ENCODE data around the gene SCMH1. TPM values are rescaled to one million over a fixed set of nuclear protein-coding genes. Genes with fewer than 3 reads are reported as not detected.

The SCMH1 gene
- total RNA-seq, 1 experiment from 2014 or later: 25.9 TPM

DNA sequence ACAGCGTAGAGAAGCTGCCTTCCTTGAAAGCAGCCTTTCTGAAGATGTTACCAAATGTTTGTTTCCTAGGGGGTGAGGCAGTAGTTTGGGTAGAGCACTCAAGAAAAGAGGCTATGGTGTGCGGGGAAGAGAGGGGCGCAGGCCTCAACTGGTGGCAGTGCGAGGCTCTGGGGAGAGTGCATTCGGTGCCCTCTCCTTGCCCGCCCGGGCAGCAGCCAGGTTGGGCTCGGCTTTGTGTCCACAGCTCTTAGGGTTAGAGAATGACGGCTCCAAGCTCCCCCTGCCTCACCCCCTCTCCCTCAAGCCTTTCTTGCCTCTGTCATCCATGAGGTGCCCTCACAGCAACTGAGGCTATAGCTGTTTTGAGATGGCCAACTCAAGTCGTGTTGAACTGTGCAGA is 219.7 kb downstream of the SCMH1 start:
- TF ChIP-seq, protein P1, sequence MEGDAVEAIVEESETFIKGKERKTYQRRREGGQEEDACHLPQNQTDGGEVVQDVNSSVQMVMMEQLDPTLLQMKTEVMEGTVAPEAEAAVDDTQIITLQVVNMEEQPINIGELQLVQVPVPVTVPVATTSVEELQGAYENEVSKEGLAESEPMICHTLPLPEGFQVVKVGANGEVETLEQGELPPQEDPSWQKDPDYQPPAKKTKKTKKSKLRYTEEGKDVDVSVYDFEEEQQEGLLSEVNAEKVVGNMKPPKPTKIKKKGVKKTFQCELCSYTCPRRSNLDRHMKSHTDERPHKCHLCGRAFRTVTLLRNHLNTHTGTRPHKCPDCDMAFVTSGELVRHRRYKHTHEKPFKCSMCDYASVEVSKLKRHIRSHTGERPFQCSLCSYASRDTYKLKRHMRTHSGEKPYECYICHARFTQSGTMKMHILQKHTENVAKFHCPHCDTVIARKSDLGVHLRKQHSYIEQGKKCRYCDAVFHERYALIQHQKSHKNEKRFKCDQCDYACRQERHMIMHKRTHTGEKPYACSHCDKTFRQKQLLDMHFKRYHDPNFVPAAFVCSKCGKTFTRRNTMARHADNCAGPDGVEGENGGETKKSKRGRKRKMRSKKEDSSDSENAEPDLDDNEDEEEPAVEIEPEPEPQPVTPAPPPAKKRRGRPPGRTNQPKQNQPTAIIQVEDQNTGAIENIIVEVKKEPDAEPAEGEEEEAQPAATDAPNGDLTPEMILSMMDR (IDR thresholded peaks at IDR 0.05; ENCODE audit: unreplicated experiment): no peak
- peaks cover 61% of the 10 kb centered on the region for H3K36me3 Mint-ChIP-seq (ENCODE audit: insufficient read depth, unreplicated experiment)
- no peaks in the 10 kb centered on the region for H3K9me3 Mint-ChIP-seq (ENCODE audit: low read depth, unreplicated experiment)
- no TSS peak for BruUV-seq (replicated peaks)
- no peak for DNase-seq
- no peaks in the 10 kb centered on the region for H3K27me3 Mint-ChIP-seq (ENCODE audit: unreplicated experiment)
- intact Hi-C loops (cut with micrococcal nuclease; ENCODE audit: unreplicated experiment): no loop called here
- H3K27ac Mint-ChIP-seq (ENCODE audit: unreplicated experiment): peak overlapping the region; percentile 39
- CTCF ChIA-PET: no interaction called here
- H3K4me1 Mint-ChIP-seq (ENCODE audit: low read depth, unreplicated experiment): no peaks in the 10 kb centered on the region
- H3K4me3 Mint-ChIP-seq (ENCODE audit: low read depth, unreplicated experiment): no peak overlapping the region

DNA sequence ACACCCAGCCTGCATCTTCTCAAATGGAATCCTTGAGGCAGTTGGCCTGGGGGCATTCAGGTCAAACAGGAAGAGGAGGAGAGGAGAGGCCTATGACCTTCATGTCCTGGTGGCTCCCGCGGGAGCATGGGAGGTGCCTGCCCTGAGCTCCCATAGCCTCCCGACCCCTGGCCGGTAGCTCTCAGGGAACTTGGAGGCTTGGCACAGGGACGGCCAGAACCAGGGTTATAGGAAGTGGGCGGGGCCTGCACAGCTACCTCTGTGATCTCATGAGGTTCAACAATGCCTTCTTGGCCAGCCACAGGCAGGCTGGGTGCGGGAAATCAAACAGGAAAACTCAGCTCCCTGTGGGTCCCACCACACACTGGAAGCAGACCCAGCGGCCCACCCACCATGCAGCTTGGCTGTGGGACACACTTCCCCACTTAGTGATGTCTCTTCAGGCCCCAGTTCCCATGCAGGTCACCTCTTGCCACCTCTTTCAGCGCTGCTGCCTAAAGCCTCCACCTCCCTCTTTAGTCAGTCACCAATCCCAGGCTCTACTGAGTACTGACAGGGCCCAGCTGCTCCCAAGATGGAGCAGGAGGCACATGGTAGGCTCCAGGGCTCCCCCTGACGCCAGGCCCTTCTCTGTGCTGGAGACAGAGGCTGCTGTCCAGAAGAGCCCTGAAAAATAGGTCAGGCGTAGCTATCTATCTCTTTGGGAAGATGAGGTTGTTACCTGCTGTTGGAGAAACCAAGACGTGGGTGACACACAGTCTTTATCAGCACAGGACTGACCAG is 220.4 kb downstream of the SCMH1 start, which contains the start of gene SLFNL1:
Gene SLFNL1, minus strand, starts transcription at position 200 of the 783 bp plus-strand sequence. CDS start 1,065 bp downstream, outside the sequence.
- TF ChIP-seq, protein P1 (IDR thresholded peaks at IDR 0.05; ENCODE audit: unreplicated experiment): no peak
- Mint-ChIP-seq H3K27me3 (ENCODE audit: unreplicated experiment) (no peaks in the 10 kb centered on the region), H3K4me1 (ENCODE audit: low read depth, unreplicated experiment) (no peaks in the 10 kb centered on the region), H3K4me3 (ENCODE audit: low read depth, unreplicated experiment) (no peak within 1 kb of the TSS), H3K27ac (ENCODE audit: unreplicated experiment) (peak within 1 kb of the TSS; percentile 39), H3K36me3 (ENCODE audit: insufficient read depth, unreplicated experiment) (peaks cover 62% of the 10 kb centered on the region), H3K9me3 (ENCODE audit: low read depth, unreplicated experiment) (no peaks in the 10 kb centered on the region)
- CTCF ChIA-PET: no interaction called here
- no TSS peak for BruUV-seq (replicated peaks)
- no peak for DNase-seq
- intact Hi-C loops (cut with micrococcal nuclease; ENCODE audit: unreplicated experiment): no loop called here

DNA sequence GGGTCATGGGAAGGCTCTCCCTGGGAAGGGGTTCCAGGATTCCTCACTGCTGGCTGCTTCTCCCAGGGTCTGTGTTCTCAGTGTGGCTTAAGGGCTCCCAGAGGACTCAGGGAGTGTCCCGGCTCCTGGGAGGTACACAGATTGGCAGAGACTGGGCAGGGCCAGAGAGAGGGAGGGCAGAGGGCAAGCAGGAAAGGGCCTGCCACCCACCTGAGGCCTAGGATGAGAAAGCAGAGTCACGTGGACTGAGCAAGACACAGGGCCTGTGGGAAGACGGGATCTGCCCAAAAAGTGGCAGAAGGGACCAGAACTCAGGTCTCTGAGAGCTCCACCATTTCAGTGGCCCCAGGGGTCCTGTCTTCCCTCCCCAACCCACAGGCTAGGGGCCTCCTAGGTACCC is 221.5 kb downstream of the SCMH1 start:
- Mint-ChIP-seq H3K9me3 (ENCODE audit: low read depth, unreplicated experiment) (no peaks in the 10 kb centered on the region), H3K36me3 (ENCODE audit: insufficient read depth, unreplicated experiment) (peaks cover 63% of the 10 kb centered on the region)

DNA sequence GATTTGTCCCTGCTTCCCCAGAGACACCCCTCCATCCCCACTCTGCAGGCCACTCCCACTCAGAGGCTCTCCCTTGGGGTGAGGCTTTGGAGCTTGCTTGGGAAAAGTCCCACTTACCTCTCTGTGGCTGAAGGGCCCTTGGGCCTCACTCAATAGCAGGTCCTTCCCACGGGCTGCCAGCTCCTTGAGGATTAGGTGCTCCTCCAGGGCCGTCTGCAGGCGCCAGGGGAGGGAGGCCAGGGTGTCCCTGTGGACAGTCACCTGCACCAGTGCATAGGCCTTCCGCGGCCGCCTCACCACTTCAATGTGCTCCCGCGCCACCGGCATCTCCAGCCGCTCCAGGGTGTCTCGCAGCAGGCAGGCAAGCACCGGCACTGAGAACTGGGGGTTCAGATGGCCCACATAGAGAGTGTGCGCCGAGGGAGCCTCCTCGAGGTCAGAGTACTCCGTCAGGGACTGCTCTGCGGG is 222.0 kb downstream of the SCMH1 start:
- DNase-seq: no peak
- Mint-ChIP-seq H3K4me3 (ENCODE audit: low read depth, unreplicated experiment) (no peak overlapping the region), H3K4me1 (ENCODE audit: low read depth, unreplicated experiment) (no peaks in the 10 kb centered on the region), H3K27ac (ENCODE audit: unreplicated experiment) (no peak overlapping the region), H3K36me3 (ENCODE audit: insufficient read depth, unreplicated experiment) (peaks cover 62% of the 10 kb centered on the region), H3K27me3 (ENCODE audit: unreplicated experiment) (no peaks in the 10 kb centered on the region), H3K9me3 (ENCODE audit: low read depth, unreplicated experiment) (no peaks in the 10 kb centered on the region)
- BruUV-seq (replicated peaks): no TSS peak
- TF ChIP-seq, protein P1 (IDR thresholded peaks at IDR 0.05; ENCODE audit: unreplicated experiment): no peak
- intact Hi-C loops (cut with micrococcal nuclease; ENCODE audit: unreplicated experiment): no loop called here
- CTCF ChIA-PET: no interaction called here

More for the DNA sequence above, 221.5 kb downstream of the SCMH1 start:
- CTCF ChIA-PET: no interaction called here
- intact Hi-C loops (cut with micrococcal nuclease; ENCODE audit: unreplicated experiment): no loop called here
- Mint-ChIP-seq H3K27ac (ENCODE audit: unreplicated experiment) (no peak overlapping the region), H3K4me1 (ENCODE audit: low read depth, unreplicated experiment) (no peaks in the 10 kb centered on the region), H3K4me3 (ENCODE audit: low read depth, unreplicated experiment) (no peak overlapping the region), H3K27me3 (ENCODE audit: unreplicated experiment) (no peaks in the 10 kb centered on the region)
- TF ChIP-seq, protein P1 (IDR thresholded peaks at IDR 0.05; ENCODE audit: unreplicated experiment): no peak
- no peak for DNase-seq
- BruUV-seq (replicated peaks): no TSS peak
